RWPE2 (cell line): ENCODE data around the gene ZSCAN21.

Experiments
- ATAC-seq: fragments of 200-7000 bp; cut with Tn5 transposase; 3 replicates; pipeline ENCODE4 v1.9.1; 2021; ENCODE audit warnings: low read depth
- DNase-seq: peaks from one replicate; pipeline ENCODE4 v3.0.0-alpha.2; 2020; ENCODE audit warnings: low spot score
- H3K27ac ChIP-seq: fragments of 450-650 bp; 2 replicates; pipeline ENCODE4 v1.5.1; 2017; ENCODE audit warnings: mild to moderate bottlenecking; ENCODE audit not compliant: poor library complexity, severe bottlenecking
- H3K27me3 ChIP-seq: fragments of 250-450 bp; sonication (Bioruptor Pico); 2 replicates; pipeline ENCODE4 v1.5.1; 2021; ENCODE audit warnings: mild to moderate bottlenecking, moderate library complexity; ENCODE audit not compliant: insufficient read depth, poor library complexity, severe bottlenecking
- H3K36me3 ChIP-seq: fragments of 250-450 bp; sonication (Bioruptor Pico); 2 replicates; pipeline ENCODE4 v1.5.1; 2020; ENCODE audit warnings: low read depth, mild to moderate bottlenecking, moderate library complexity
- H3K4me1 ChIP-seq: fragments of 250-450 bp; sonication (Bioruptor Pico); 2 replicates; pipeline ENCODE4 v1.5.1; 2021; ENCODE audit warnings: mild to moderate bottlenecking, moderate library complexity; ENCODE audit not compliant: insufficient read depth, poor library complexity, severe bottlenecking
- H3K4me3 ChIP-seq: fragments of 250-450 bp; sonication (Bioruptor Pico); 2 replicates; pipeline ENCODE4 v1.5.1; 2021; ENCODE audit warnings: mild to moderate bottlenecking, moderate library complexity; ENCODE audit not compliant: severe bottlenecking
- H3K9me3 ChIP-seq: fragments of 250-450 bp; sonication (Bioruptor Pico); 2 replicates; pipeline ENCODE4 v1.5.1; 2021; ENCODE audit warnings: mild to moderate bottlenecking, moderate library complexity; ENCODE audit not compliant: severe bottlenecking
- CTCF ChIP-seq: fragments of 450-650 bp; IDR thresholded peaks from one replicate; pipeline ENCODE4 v1.5.1; 2017; ENCODE audit warnings: mild to moderate bottlenecking, moderate library complexity; ENCODE audit not compliant: poor library complexity, severe bottlenecking

ZSCAN21 gene

GRCh38 chr7:100106633-100107032, 57.1 kb downstream of the ZSCAN21 start:
- Histone ChIP-seq H3K36me3 (peaks cover 50% of the 10 kb centered on the region), H3K27ac (no peak overlapping the region), H3K4me1 (no peaks in the 10 kb centered on the region), H3K9me3 (no peaks in the 10 kb centered on the region), H3K4me3 (no peak overlapping the region), H3K27me3 (no peaks in the 10 kb centered on the region)
- no peak for DNase-seq
- TF ChIP-seq CTCF = no peak
- no peak for ATAC-seq

- H3K9me3 ChIP-seq = no peaks in the 10 kb centered on the region
- TF ChIP-seq CTCF = no peak
- H3K36me3 ChIP-seq = peaks cover 56% of the 10 kb centered on the region
- DNase-seq (no peak), ATAC-seq (no peak)
- no peak overlapping the region for H3K27ac ChIP-seq
- no peaks in the 10 kb centered on the region for H3K4me1 ChIP-seq
- no peak overlapping the region for H3K4me3 ChIP-seq
- no peaks in the 10 kb centered on the region for H3K27me3 ChIP-seq
These were observed 57.7 kb downstream of the ZSCAN21 start for GRCh38 chr7:100107125-100107737.

- TF ChIP-seq CTCF = no peak
- ATAC-seq (no peak), DNase-seq (no peak)
- Histone ChIP-seq H3K4me3 (no peak overlapping the region), H3K4me1 (no peaks in the 10 kb centered on the region), H3K27me3 (no peaks in the 10 kb centered on the region), H3K27ac (no peak overlapping the region), H3K9me3 (no peaks in the 10 kb centered on the region), H3K36me3 (peaks cover 63% of the 10 kb centered on the region)
These were observed 58.3 kb downstream of the ZSCAN21 start for GRCh38 chr7:100107890-100108289.

- H3K4me3 ChIP-seq = no peak overlapping the region
- peaks cover 74% of the 10 kb centered on the region for H3K36me3 ChIP-seq
- DNase-seq (no peak), ATAC-seq (no peak)
- no peaks in the 10 kb centered on the region for H3K9me3 ChIP-seq
- no peak overlapping the region for H3K27ac ChIP-seq
- no peaks in the 10 kb centered on the region for H3K4me1 ChIP-seq
- H3K27me3 ChIP-seq = no peaks in the 10 kb centered on the region
- no peak for TF ChIP-seq CTCF
These were observed 60.1 kb downstream of the ZSCAN21 start for GRCh38 chr7:100109521-100110163.

GRCh38 chr7:100111156-100111555, 61.6 kb downstream of the ZSCAN21 start:
- no peak for ATAC-seq
- no peaks in the 10 kb centered on the region for H3K9me3 ChIP-seq
- DNase-seq = no peak
- H3K27me3 ChIP-seq = no peaks in the 10 kb centered on the region
- no peaks in the 10 kb centered on the region for H3K4me1 ChIP-seq
- H3K27ac ChIP-seq = no peak overlapping the region
- TF ChIP-seq CTCF = no peak
- no peak overlapping the region for H3K4me3 ChIP-seq
- H3K36me3 ChIP-seq = peaks cover 69% of the 10 kb centered on the region
